HepG2 (cell line): ENCODE data around the gene LUC7L. TPM values are rescaled to one million over a fixed set of nuclear protein-coding genes. Genes with fewer than 3 reads are reported as not detected.

Experiments
- ATM ChIP-seq: fragments of 450-650 bp; IDR thresholded peaks from 2 replicates; pipeline ENCODE4 v1.7.1; 2017; ENCODE audit warnings: mild to moderate bottlenecking, borderline replicate concordance
- BORCS8-MEF2B ChIP-seq: sonication (generic); formaldehyde crosslinking; IDR thresholded peaks from 2 replicates; pipeline ENCODE4 v1.8.0; 2022; ENCODE audit warnings: mild to moderate bottlenecking, missing genetic modification reagents
- CREBL2 ChIP-seq: sonication (generic); formaldehyde crosslinking; IDR thresholded peaks from 2 replicates; pipeline ENCODE4 v1.8.1; 2023; ENCODE audit warnings: missing genetic modification reagents, mild to moderate bottlenecking, borderline replicate concordance
- DMAP1 ChIP-seq: IDR thresholded peaks from 2 replicates; pipeline ENCODE4 v1.6.1; 2016
- NBN ChIP-seq: fragments of 450-650 bp; conservative IDR thresholded peaks from 2 replicates; pipeline ENCODE4 v1.6.1; 2017
- NCOA1 ChIP-seq: sonication (generic); formaldehyde crosslinking; IDR thresholded peaks from 2 replicates; pipeline ENCODE4 v1.9.0; 2021; ENCODE audit warnings: missing genetic modification reagents
- NKX3-1 ChIP-seq: sonication (generic); formaldehyde crosslinking; IDR thresholded peaks from 2 replicates; pipeline ENCODE4 v1.5.0; 2020; ENCODE audit warnings: missing genetic modification reagents
- RBAK ChIP-seq: sonication (generic); formaldehyde crosslinking; IDR thresholded peaks from 2 replicates; pipeline ENCODE4 v1.5.1; 2020; ENCODE audit warnings: mild to moderate bottlenecking, missing genetic modification reagents
- SKIL ChIP-seq: sonication (generic); formaldehyde crosslinking; IDR thresholded peaks from 2 replicates; pipeline ENCODE4 v1.8.0; 2022; ENCODE audit warnings: missing genetic modification reagents, mild to moderate bottlenecking, moderate library complexity, borderline replicate concordance
- SNRNP70 ChIP-seq: fragments of 200-400 bp; formaldehyde crosslinking; IDR thresholded peaks from 2 replicates; pipeline ENCODE4 v1.6.1; 2017; ENCODE audit warnings: mild to moderate bottlenecking, low read depth, low read length, moderate library complexity
- TAF1 ChIP-seq: sonication (generic); formaldehyde crosslinking; IDR thresholded peaks from 2 replicates; pipeline ENCODE4 v1.4.0; 2020; ENCODE audit warnings: missing genetic modification reagents
- THAP8 ChIP-seq: sonication (generic); formaldehyde crosslinking; IDR thresholded peaks from 2 replicates; pipeline ENCODE4 v1.5.1; 2020; ENCODE audit warnings: missing genetic modification reagents, mild to moderate bottlenecking, borderline replicate concordance
- WIZ ChIP-seq: sonication (generic); formaldehyde crosslinking; IDR thresholded peaks from 2 replicates; pipeline ENCODE4 v1.5.1; 2020; ENCODE audit warnings: mild to moderate bottlenecking, missing genetic modification reagents
- ZNF512 ChIP-seq: sonication (generic); formaldehyde crosslinking; IDR thresholded peaks from 2 replicates; pipeline ENCODE4 v1.4.0; 2020; ENCODE audit warnings: mild to moderate bottlenecking, missing genetic modification reagents
- ZNF609 ChIP-seq: sonication (generic); formaldehyde crosslinking; IDR thresholded peaks from 2 replicates; pipeline ENCODE4 v1.4.0; 2020; ENCODE audit warnings: mild to moderate bottlenecking, missing genetic modification reagents, borderline replicate concordance
- ZNF75D ChIP-seq: sonication (generic); formaldehyde crosslinking; IDR thresholded peaks from 2 replicates; pipeline ENCODE4 v1.8.1; 2023; ENCODE audit warnings: missing genetic modification reagents, mild to moderate bottlenecking, borderline replicate concordance
- polyA plus RNA-seq, 8 experiments: library from polyadenylated mRNA; depleted of rRNA in 3 of 8; stranded (reverse) in 7 of 8; unstranded in 1 of 8; fragments of >200 nt; fragmentation: Illumina TruSeq in 4 of 8; extraction: Trizol in 4 of 8; gene quantifications; 2 replicates each; pipeline versions ENCODE4 v1.2.1 to v1.2.3, GENCODE V29; 2011 to 2016; ENCODE audit warnings: low read depth in 4 of 8, missing spikeins in 1 of 8, mixed read lengths in 1 of 8; ENCODE audit not compliant: insufficient read depth in 1 of 8
- total RNA-seq, 5 experiments: library from RNA; depleted of rRNA; stranded (reverse); fragments of >200 nt; fragmentation: Illumina TruSeq; extraction: Trizol; gene quantifications; 2 replicates each; pipeline ENCODE4 v1.2.3, GENCODE V29; 2016; ENCODE audit warnings: low read depth in 1 of 5
- TF ChIP-seq, protein P1 (sequence below): sonication (generic); formaldehyde crosslinking; IDR thresholded peaks from 2 replicates; pipeline ENCODE4 v1.5.1; 2020; ENCODE audit warnings: missing genetic modification reagents, mild to moderate bottlenecking, borderline replicate concordance

The LUC7L gene
- total and polyA plus RNA-seq, 2 of the 13 experiments (the other 11 are each of a cell fraction or from before 2014, with no cell fraction given), result 48.7 to 56.9 TPM

- TF ChIP-seq DMAP1 (CRISPR knock-in tag) (peak; percentile 98), RBAK (no peak), ZNF512 (CRISPR knock-in tag) (no peak), SKIL (CRISPR knock-in tag) (peak; percentile 50), NCOA1 (CRISPR knock-in tag) (peak; percentile 59), THAP8 (CRISPR knock-in tag) (peak; percentile 87), ATM (no peak), TAF1 (CRISPR knock-in tag) (peak; percentile 92), BORCS8-MEF2B (CRISPR knock-in tag) (peak; percentile 100), WIZ (peak; percentile 61; the same call in 1 of the 2 replicates), NKX3-1 (CRISPR knock-in tag) (peak; percentile 95), SNRNP70 (no peak), ZNF75D (CRISPR knock-in tag) (0 out of 2 replicates have a peak, but pooled peaks have one; percentile 42), ZNF609 (0 out of 2 replicates have a peak, but pooled peaks have one; percentile 40), CREBL2 (CRISPR knock-in tag) (peak; percentile 97), NBN (no peak)
- TF ChIP-seq, protein P1, sequence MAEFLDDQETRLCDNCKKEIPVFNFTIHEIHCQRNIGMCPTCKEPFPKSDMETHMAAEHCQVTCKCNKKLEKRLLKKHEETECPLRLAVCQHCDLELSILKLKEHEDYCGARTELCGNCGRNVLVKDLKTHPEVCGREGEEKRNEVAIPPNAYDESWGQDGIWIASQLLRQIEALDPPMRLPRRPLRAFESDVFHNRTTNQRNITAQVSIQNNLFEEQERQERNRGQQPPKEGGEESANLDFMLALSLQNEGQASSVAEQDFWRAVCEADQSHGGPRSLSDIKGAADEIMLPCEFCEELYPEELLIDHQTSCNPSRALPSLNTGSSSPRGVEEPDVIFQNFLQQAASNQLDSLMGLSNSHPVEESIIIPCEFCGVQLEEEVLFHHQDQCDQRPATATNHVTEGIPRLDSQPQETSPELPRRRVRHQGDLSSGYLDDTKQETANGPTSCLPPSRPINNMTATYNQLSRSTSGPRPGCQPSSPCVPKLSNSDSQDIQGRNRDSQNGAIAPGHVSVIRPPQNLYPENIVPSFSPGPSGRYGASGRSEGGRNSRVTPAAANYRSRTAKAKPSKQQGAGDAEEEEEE (CRISPR knock-in tag), result 0 out of 2 replicates have a peak, but pooled peaks have one; percentile 21
These were observed at the start of gene LUC7L (continued) for GRCh38 chr16:228852-229730.
